DOHH2 (cell line): ENCODE data around the gene CACNA2D3.
"Not testable (repeated sequence)": the region's sequence is repeated elsewhere in the genome, so short reads cannot be mapped to it uniquely, and the experiment has no call there.

Experiments
- H3F3A ChIP-seq: fragments of 200-600 bp; sonication (generic), shearing (Covaris generic); 2 replicates; pipeline ENCODE4 v1.6.0; 2016; ENCODE audit warnings: antibody characterized with exemption, mild to moderate bottlenecking; ENCODE audit not compliant: control insufficient read depth, insufficient read depth
- H3K27ac ChIP-seq: fragments of 200-600 bp; sonication (generic); 2 replicates; pipeline ENCODE4 v1.5.1; 2014; ENCODE audit warnings: low read depth, mild to moderate bottlenecking, low read length, moderate library complexity
- H3K27me3 ChIP-seq: fragments of 200-600 bp; sonication (generic); 2 replicates; pipeline ENCODE4 v1.6.1; 2014; ENCODE audit warnings: mild to moderate bottlenecking, low read length, mixed read lengths; ENCODE audit not compliant: control insufficient read depth
- H3K36me3 ChIP-seq: fragments of 200-600 bp; sonication (generic); 2 replicates; pipeline ENCODE4 v1.6.1; 2014; ENCODE audit warnings: mild to moderate bottlenecking, low read length, moderate library complexity, mixed read lengths; ENCODE audit not compliant: control insufficient read depth
- H3K4me1 ChIP-seq: fragments of 200-600 bp; sonication (generic); 2 replicates; pipeline ENCODE4 v1.6.1; 2014; ENCODE audit warnings: mild to moderate bottlenecking, low read length, mixed read lengths; ENCODE audit not compliant: control insufficient read depth
- H3K4me2 ChIP-seq: fragments of 200-600 bp; sonication (generic); 2 replicates; pipeline ENCODE4 v1.6.0; 2014; ENCODE audit warnings: mild to moderate bottlenecking, low read length, moderate library complexity
- H3K4me3 ChIP-seq: fragments of 200-600 bp; sonication (generic); 2 replicates; pipeline ENCODE4 v1.5.1; 2014; ENCODE audit warnings: mild to moderate bottlenecking, low read length, mixed read lengths
- H3K79me2 ChIP-seq: fragments of 200-600 bp; sonication (generic); 2 replicates; pipeline ENCODE4 v1.6.1; 2014; ENCODE audit warnings: mild to moderate bottlenecking, low read length, mixed read lengths; ENCODE audit not compliant: control insufficient read depth
- H3K9me2 ChIP-seq: fragments of 200-600 bp; sonication (generic); replicated peaks from 2 replicates; pipeline ENCODE4 v1.6.1; 2014; ENCODE audit warnings: mild to moderate bottlenecking, low read length, mixed read lengths; ENCODE audit not compliant: control insufficient read depth
- H3K9me3 ChIP-seq: fragments of 200-600 bp; sonication (generic); 2 replicates; pipeline ENCODE4 v1.6.1; 2014; ENCODE audit warnings: antibody characterized with exemption, low read length, mixed read lengths; ENCODE audit not compliant: control insufficient read depth, insufficient read depth
- H4K20me1 ChIP-seq: fragments of 200-600 bp; sonication (generic); 2 replicates; pipeline ENCODE4 v1.6.0; 2014; ENCODE audit warnings: low read depth, mild to moderate bottlenecking, antibody characterized with exemption, low read length, moderate library complexity; ENCODE audit not compliant: control insufficient read depth, insufficient read depth
- EZH2phosphoT487 ChIP-seq: fragments of 200-600 bp; sonication (generic); IDR thresholded peaks from 2 replicates; pipeline ENCODE4 v1.6.1; 2017; ENCODE audit warnings: borderline replicate concordance, mild to moderate bottlenecking, antibody characterized with exemption, low read length, moderate library complexity, mixed read lengths
- TF ChIP-seq, protein P1 (sequence below): fragments of 200-600 bp; sonication (generic); IDR thresholded peaks from one replicate; pipeline ENCODE4 v1.5.1; 2014; ENCODE audit warnings: antibody characterized with exemption, mild to moderate bottlenecking, low read depth, low read length; ENCODE audit not compliant: poor library complexity, severe bottlenecking

Gene CACNA2D3

DNA sequence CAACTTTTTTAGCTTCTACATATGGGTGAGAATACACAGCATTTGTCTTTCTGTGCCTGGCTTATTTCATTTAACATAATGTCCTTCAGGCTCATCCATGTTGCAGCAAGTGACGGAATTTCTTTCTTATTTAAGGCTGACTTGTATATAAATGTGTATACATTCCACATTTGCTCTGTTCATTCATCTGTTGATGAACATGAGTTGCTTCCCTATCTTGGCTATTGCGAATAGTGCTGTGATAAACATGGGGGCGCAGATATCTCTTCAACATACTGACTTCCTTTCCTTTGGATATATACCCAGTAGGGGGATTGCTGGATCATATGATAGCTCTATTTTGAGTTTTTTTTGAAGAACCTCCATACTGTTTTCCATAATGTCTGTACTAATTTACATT is 332.5 kb downstream of the CACNA2D3 start:
- H3K9me3 ChIP-seq: no peaks in the 10 kb centered on the region
- TF ChIP-seq EZH2phosphoT487: no peak
- TF ChIP-seq, protein P1, sequence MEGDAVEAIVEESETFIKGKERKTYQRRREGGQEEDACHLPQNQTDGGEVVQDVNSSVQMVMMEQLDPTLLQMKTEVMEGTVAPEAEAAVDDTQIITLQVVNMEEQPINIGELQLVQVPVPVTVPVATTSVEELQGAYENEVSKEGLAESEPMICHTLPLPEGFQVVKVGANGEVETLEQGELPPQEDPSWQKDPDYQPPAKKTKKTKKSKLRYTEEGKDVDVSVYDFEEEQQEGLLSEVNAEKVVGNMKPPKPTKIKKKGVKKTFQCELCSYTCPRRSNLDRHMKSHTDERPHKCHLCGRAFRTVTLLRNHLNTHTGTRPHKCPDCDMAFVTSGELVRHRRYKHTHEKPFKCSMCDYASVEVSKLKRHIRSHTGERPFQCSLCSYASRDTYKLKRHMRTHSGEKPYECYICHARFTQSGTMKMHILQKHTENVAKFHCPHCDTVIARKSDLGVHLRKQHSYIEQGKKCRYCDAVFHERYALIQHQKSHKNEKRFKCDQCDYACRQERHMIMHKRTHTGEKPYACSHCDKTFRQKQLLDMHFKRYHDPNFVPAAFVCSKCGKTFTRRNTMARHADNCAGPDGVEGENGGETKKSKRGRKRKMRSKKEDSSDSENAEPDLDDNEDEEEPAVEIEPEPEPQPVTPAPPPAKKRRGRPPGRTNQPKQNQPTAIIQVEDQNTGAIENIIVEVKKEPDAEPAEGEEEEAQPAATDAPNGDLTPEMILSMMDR: no peak
- no peaks in the 10 kb centered on the region for H3K36me3 ChIP-seq
- H3K79me2 ChIP-seq: no peaks in the 10 kb centered on the region
- no peaks in the 10 kb centered on the region for H4K20me1 ChIP-seq
- H3F3A ChIP-seq: no peaks in the 10 kb centered on the region
- no peak overlapping the region for H3K4me3 ChIP-seq
- no peaks in the 10 kb centered on the region for H3K4me1 ChIP-seq
- no peak overlapping the region for H3K4me2 ChIP-seq
- H3K9me2 ChIP-seq: no peaks in the 10 kb centered on the region
- no peak overlapping the region for H3K27ac ChIP-seq
- no peaks in the 10 kb centered on the region for H3K27me3 ChIP-seq

DNA sequence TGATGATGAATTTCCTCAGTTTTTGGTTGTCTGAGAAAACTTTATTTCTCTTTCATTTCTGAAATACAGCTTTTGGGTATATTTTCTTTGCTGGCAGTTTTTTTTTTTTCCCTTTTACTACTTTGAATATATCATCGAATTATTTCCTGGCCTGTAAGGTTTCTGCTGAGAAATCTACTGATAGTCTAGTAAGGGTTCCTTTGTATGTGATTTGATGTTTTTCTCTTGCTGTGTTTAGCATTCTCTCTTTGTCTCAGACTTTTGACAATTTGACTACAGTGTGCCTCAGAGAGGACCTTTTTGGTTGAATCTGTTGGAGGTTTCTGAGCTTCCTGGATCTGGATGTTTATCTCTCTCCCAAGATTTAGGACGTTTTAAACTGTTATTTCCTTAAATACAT is 336.0 kb downstream of the CACNA2D3 start:
- no peaks in the 10 kb centered on the region for H3K27me3 ChIP-seq
- H3K36me3 ChIP-seq: no peaks in the 10 kb centered on the region
- no peaks in the 10 kb centered on the region for H3F3A ChIP-seq
- H4K20me1 ChIP-seq: no peaks in the 10 kb centered on the region
- H3K9me3 ChIP-seq: no peaks in the 10 kb centered on the region
- H3K27ac ChIP-seq: no peak overlapping the region
- no peaks in the 10 kb centered on the region for H3K4me1 ChIP-seq
- TF ChIP-seq EZH2phosphoT487: no peak
- TF ChIP-seq, protein P1: no peak
- no peaks in the 10 kb centered on the region for H3K79me2 ChIP-seq
- H3K4me2 ChIP-seq: no peak overlapping the region
- H3K9me2 ChIP-seq: no peaks in the 10 kb centered on the region
- no peak overlapping the region for H3K4me3 ChIP-seq

DNA sequence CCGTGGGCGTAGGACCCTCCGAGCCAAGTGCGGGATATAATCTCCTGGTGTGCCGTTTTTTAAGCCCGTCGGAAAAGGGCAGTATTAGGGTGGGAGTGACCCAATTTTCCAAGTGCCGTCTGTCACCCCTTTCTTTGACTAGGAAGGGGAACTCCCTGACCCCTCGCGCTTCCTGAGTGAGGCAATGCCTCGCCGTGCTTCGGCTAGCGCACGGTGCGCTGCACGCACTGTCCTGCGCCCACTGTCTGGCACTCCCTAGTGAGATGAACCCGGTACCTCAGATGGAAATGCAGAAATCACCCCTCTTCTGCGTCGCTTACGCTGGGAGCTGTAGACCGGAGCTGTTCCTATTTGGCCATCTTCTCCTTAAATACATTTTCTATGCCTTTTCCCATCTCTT is 342.2 kb downstream of the CACNA2D3 start:
- not testable (repeated sequence) for H3K4me1 ChIP-seq, H3F3A ChIP-seq, H3K27me3 ChIP-seq, H3K4me3 ChIP-seq, H3K4me2 ChIP-seq, H3K9me2 ChIP-seq, H4K20me1 ChIP-seq, H3K36me3 ChIP-seq, H3K27ac ChIP-seq, H3K79me2 ChIP-seq, H3K9me3 ChIP-seq

DNA sequence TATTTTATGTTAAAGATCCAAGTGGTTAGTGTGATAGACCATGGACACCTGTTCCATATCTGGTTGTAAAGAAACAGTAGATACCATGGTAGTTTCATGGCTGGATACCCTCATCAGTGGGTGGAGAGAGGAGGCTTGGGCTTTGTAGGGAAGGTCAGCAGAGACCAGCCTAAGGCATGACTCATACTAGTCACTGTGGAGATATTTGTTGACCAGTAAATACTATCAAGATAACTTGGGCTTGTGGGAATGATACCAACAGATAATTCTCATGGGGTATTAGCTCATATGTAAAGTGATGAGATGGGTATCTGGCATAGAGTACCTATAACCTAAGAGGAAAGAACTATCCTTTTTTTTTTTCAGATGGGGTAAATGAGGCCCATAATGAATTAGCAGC is 354.5 kb downstream of the CACNA2D3 start:
- H3K4me1 ChIP-seq: no peaks in the 10 kb centered on the region
- H3F3A ChIP-seq: no peaks in the 10 kb centered on the region

More for the DNA sequence above, 354.5 kb downstream of the CACNA2D3 start:
- Histone ChIP-seq H3K9me2 (no peaks in the 10 kb centered on the region), H3K79me2 (no peaks in the 10 kb centered on the region), H3K4me3 (no peak overlapping the region), H3K27me3 (no peaks in the 10 kb centered on the region), H3K27ac (no peak overlapping the region), H3K4me2 (no peak overlapping the region), H3K36me3 (no peaks in the 10 kb centered on the region), H3K9me3 (no peaks in the 10 kb centered on the region), H4K20me1 (no peaks in the 10 kb centered on the region)
- no peak for TF ChIP-seq EZH2phosphoT487
- TF ChIP-seq, protein P1: no peak
